ENCODE measurements around the gene MAML3.
A peak's percentile ranks its signal among the peaks of the same experiment; 100 is the strongest.

Gene MAML3

GRCh38 chr4:140053185-140053584 lies 100.8 kb downstream of the MAML3 start:
- no peaks in the 10 kb centered on the region for H3K27me3 ChIP-seq (ENCODE audit: control insufficient read depth in 1 of 2, insufficient read depth in 1 of 2, low read length in 2 of 2)
- H3K4me3 ChIP-seq (ENCODE audit: insufficient read depth in 1 of 2, low read depth in 1 of 2, low read length in 2 of 2) = no peak overlapping the region
- WGBS = 60% methylated on average over 4 of the region's 4 CpGs
- no peak overlapping the region for H3K4ac ChIP-seq (ENCODE audit: low read depth in 1 of 2, low read length in 2 of 2)
- H4K8ac ChIP-seq (ENCODE audit: low read length) = no peak overlapping the region
- no peak overlapping the region for H2BK12ac ChIP-seq (ENCODE audit: low read length in 2 of 2)
- no peak overlapping the region for H3K18ac ChIP-seq (ENCODE audit: low read depth in 1 of 2, low read length in 2 of 2)
- no peak overlapping the region for H2BK15ac ChIP-seq (ENCODE audit: low read depth, poor library complexity, severe bottlenecking)
- no peak overlapping the region for H3K14ac ChIP-seq (ENCODE audit: low read length in 2 of 2)
- H3K4me1 ChIP-seq (ENCODE audit: control insufficient read depth, insufficient read depth, low read depth, low read length) = no peaks in the 10 kb centered on the region
- DNase-seq = no peak
- H2BK5ac ChIP-seq (ENCODE audit: low read depth, low read length, poor library complexity, severe bottlenecking) = no peak overlapping the region
- peaks cover 13% of the 10 kb centered on the region for H3K79me1 ChIP-seq (replicated peaks; ENCODE audit: low read length, poor library complexity, severe bottlenecking)
- H3K9ac ChIP-seq (ENCODE audit: low read length) = no peak overlapping the region
- no peak overlapping the region for H2BK120ac ChIP-seq (ENCODE audit: low read depth, low read length)
- H2AFZ ChIP-seq (ENCODE audit: low read depth, low read length) = no peak overlapping the region
- peak overlapping the region; percentile 54 for H2AK5ac ChIP-seq (ENCODE audit: low read length, severe bottlenecking)
- no peak overlapping the region for H3K27ac ChIP-seq (ENCODE audit: low read length, poor library complexity, severe bottlenecking)
- no peak overlapping the region for H3K4me2 ChIP-seq (ENCODE audit: low read length, poor library complexity, severe bottlenecking)
- H3K23ac ChIP-seq (ENCODE audit: low read length in 2 of 2) = no peak overlapping the region
- H3K9me3 ChIP-seq (ENCODE audit: control insufficient read depth, low read length) = no peaks in the 10 kb centered on the region
- no peak overlapping the region for H4K91ac ChIP-seq (ENCODE audit: low read length)
- no peaks in the 10 kb centered on the region for H3K36me3 ChIP-seq (ENCODE audit: control insufficient read depth in 1 of 2, insufficient read depth in 2 of 2, low read depth in 1 of 2, low read length in 2 of 2)

GRCh38 chr4:140052050-140052449 lies 101.9 kb downstream of the MAML3 start:
- Histone ChIP-seq H3K27ac (ENCODE audit: low read length, poor library complexity, severe bottlenecking) (no peak overlapping the region), H3K4me3 (ENCODE audit: insufficient read depth in 1 of 2, low read depth in 1 of 2, low read length in 2 of 2) (no peak overlapping the region), H3K18ac (ENCODE audit: low read depth in 1 of 2, low read length in 2 of 2) (peak overlapping the region in 1 of 2 experiments; percentile 7), H3K4ac (ENCODE audit: low read depth in 1 of 2, low read length in 2 of 2) (no peak overlapping the region), H3K14ac (ENCODE audit: low read length in 2 of 2) (no peak overlapping the region), H3K9ac (ENCODE audit: low read length) (no peak overlapping the region), H3K9me3 (ENCODE audit: control insufficient read depth, low read length) (no peaks in the 10 kb centered on the region), H3K4me2 (ENCODE audit: low read length, poor library complexity, severe bottlenecking) (no peak overlapping the region), H2BK12ac (ENCODE audit: low read length in 2 of 2) (no peak overlapping the region), H3K79me1 (replicated peaks; ENCODE audit: low read length, poor library complexity, severe bottlenecking) (peaks cover 17% of the 10 kb centered on the region), H2BK120ac (ENCODE audit: low read depth, low read length) (no peak overlapping the region), H2BK15ac (ENCODE audit: low read depth, poor library complexity, severe bottlenecking) (no peak overlapping the region), H3K4me1 (ENCODE audit: control insufficient read depth, insufficient read depth, low read depth, low read length) (no peaks in the 10 kb centered on the region), H2BK5ac (ENCODE audit: low read depth, low read length, poor library complexity, severe bottlenecking) (no peak overlapping the region), H4K91ac (ENCODE audit: low read length) (no peak overlapping the region), H4K8ac (ENCODE audit: low read length) (no peak overlapping the region), H3K23ac (ENCODE audit: low read length in 2 of 2) (no peak overlapping the region), H3K36me3 (ENCODE audit: control insufficient read depth in 1 of 2, insufficient read depth in 2 of 2, low read depth in 1 of 2, low read length in 2 of 2) (no peaks in the 10 kb centered on the region), H2AFZ (ENCODE audit: low read depth, low read length) (no peak overlapping the region), H2AK5ac (ENCODE audit: low read length, severe bottlenecking) (no peak overlapping the region), H3K27me3 (ENCODE audit: control insufficient read depth in 1 of 2, insufficient read depth in 1 of 2, low read length in 2 of 2) (no peaks in the 10 kb centered on the region)
- peak; percentile 46 for DNase-seq
- WGBS = 63% methylated on average over 2 of the region's 3 CpGs

GRCh38 chr4:140049849-140050637 lies 103.9 kb downstream of the MAML3 start:
- H4K8ac ChIP-seq (ENCODE audit: low read length) = no peak overlapping the region
- WGBS = 81% methylated on average over 7 of the region's 8 CpGs
- H3K27ac ChIP-seq (ENCODE audit: low read length, poor library complexity, severe bottlenecking) = no peak overlapping the region

GRCh38 chr4:140049024-140049848 lies 104.7 kb downstream of the MAML3 start:
- peak overlapping the region; percentile 43 for H2BK120ac ChIP-seq (ENCODE audit: low read depth, low read length)
- H3K4me2 ChIP-seq (ENCODE audit: low read length, poor library complexity, severe bottlenecking) = peak overlapping the region; percentile 54
- H3K14ac ChIP-seq (ENCODE audit: low read length in 2 of 2) = no peak overlapping the region
- H3K27me3 ChIP-seq (ENCODE audit: control insufficient read depth in 1 of 2, insufficient read depth in 1 of 2, low read length in 2 of 2) = no peaks in the 10 kb centered on the region
- H3K4ac ChIP-seq (ENCODE audit: low read depth in 1 of 2, low read length in 2 of 2) = no peak overlapping the region
- H2AK5ac ChIP-seq (ENCODE audit: low read length, severe bottlenecking) = peak overlapping the region; percentile 72
- H3K4me1 ChIP-seq (ENCODE audit: control insufficient read depth, insufficient read depth, low read depth, low read length) = no peaks in the 10 kb centered on the region
- peak overlapping the region in 1 of 2 experiments; percentile 77 for H3K18ac ChIP-seq (ENCODE audit: low read depth in 1 of 2, low read length in 2 of 2)
- peak; percentile 44 for DNase-seq
- peak overlapping the region; percentile 93 for H4K8ac ChIP-seq (ENCODE audit: low read length)
- peak overlapping the region; percentile 57 for H4K91ac ChIP-seq (ENCODE audit: low read length)
- H3K36me3 ChIP-seq (ENCODE audit: control insufficient read depth in 1 of 2, insufficient read depth in 2 of 2, low read depth in 1 of 2, low read length in 2 of 2) = no peaks in the 10 kb centered on the region
- peak overlapping the region; percentile 86 for H3K9ac ChIP-seq (ENCODE audit: low read length)
- 6% methylated on average over 11 of the region's 13 CpGs for WGBS
- peaks cover 18% of the 10 kb centered on the region for H3K79me1 ChIP-seq (replicated peaks; ENCODE audit: low read length, poor library complexity, severe bottlenecking)
- H2BK15ac ChIP-seq (ENCODE audit: low read depth, poor library complexity, severe bottlenecking) = peak overlapping the region; percentile 93
- peak overlapping the region; percentile 73 for H3K27ac ChIP-seq (ENCODE audit: low read length, poor library complexity, severe bottlenecking)
- H2BK5ac ChIP-seq (ENCODE audit: low read depth, low read length, poor library complexity, severe bottlenecking) = peak overlapping the region; percentile 34
- H2BK12ac ChIP-seq (ENCODE audit: low read length in 2 of 2) = peak overlapping the region; percentile 12 to 88
- H3K9me3 ChIP-seq (ENCODE audit: control insufficient read depth, low read length) = no peaks in the 10 kb centered on the region
- H3K4me3 ChIP-seq (ENCODE audit: insufficient read depth in 1 of 2, low read depth in 1 of 2, low read length in 2 of 2) = peak overlapping the region in 1 of 2 experiments; percentile 76
- no peak overlapping the region for H3K23ac ChIP-seq (ENCODE audit: low read length in 2 of 2)
- peak overlapping the region; percentile 66 for H2AFZ ChIP-seq (ENCODE audit: low read depth, low read length)

More at GRCh38 chr4:140049849-140050637, 103.9 kb downstream of the MAML3 start:
- Histone ChIP-seq H4K91ac (ENCODE audit: low read length) (no peak overlapping the region), H3K23ac (ENCODE audit: low read length in 2 of 2) (no peak overlapping the region), H2BK15ac (ENCODE audit: low read depth, poor library complexity, severe bottlenecking) (no peak overlapping the region), H3K14ac (ENCODE audit: low read length in 2 of 2) (no peak overlapping the region), H3K4ac (ENCODE audit: low read depth in 1 of 2, low read length in 2 of 2) (no peak overlapping the region), H2AK5ac (ENCODE audit: low read length, severe bottlenecking) (peak overlapping the region; percentile 57), H2BK120ac (ENCODE audit: low read depth, low read length) (no peak overlapping the region), H3K9ac (ENCODE audit: low read length) (peak overlapping the region; percentile 86), H2AFZ (ENCODE audit: low read depth, low read length) (no peak overlapping the region), H3K27me3 (ENCODE audit: control insufficient read depth in 1 of 2, insufficient read depth in 1 of 2, low read length in 2 of 2) (no peaks in the 10 kb centered on the region), H3K4me3 (ENCODE audit: insufficient read depth in 1 of 2, low read depth in 1 of 2, low read length in 2 of 2) (peak overlapping the region in 1 of 2 experiments; percentile 76), H2BK5ac (ENCODE audit: low read depth, low read length, poor library complexity, severe bottlenecking) (no peak overlapping the region), H3K18ac (ENCODE audit: low read depth in 1 of 2, low read length in 2 of 2) (no peak overlapping the region), H3K79me1 (replicated peaks; ENCODE audit: low read length, poor library complexity, severe bottlenecking) (peaks cover 15% of the 10 kb centered on the region), H3K9me3 (ENCODE audit: control insufficient read depth, low read length) (no peaks in the 10 kb centered on the region), H3K4me1 (ENCODE audit: control insufficient read depth, insufficient read depth, low read depth, low read length) (no peaks in the 10 kb centered on the region), H3K36me3 (ENCODE audit: control insufficient read depth in 1 of 2, insufficient read depth in 2 of 2, low read depth in 1 of 2, low read length in 2 of 2) (no peaks in the 10 kb centered on the region), H3K4me2 (ENCODE audit: low read length, poor library complexity, severe bottlenecking) (no peak overlapping the region), H2BK12ac (ENCODE audit: low read length in 2 of 2) (no peak overlapping the region)
- no peak for DNase-seq

All from mesenchymal stem cell (in vitro differentiated cells and primary cell).